B cell (primary cell): ENCODE measurements around the gene SMLR1.

ENCODE experiments used
- CTCF ChIP-seq: fragments of 200-600 bp; IDR thresholded peaks from one replicate; pipeline ENCODE4 v1.8.0; 2022; ENCODE audit warnings: antibody characterized with exemption, mild to moderate bottlenecking
- EZH2 ChIP-seq: IDR thresholded peaks from 2 replicates; pipeline ENCODE4 v1.6.1; 2012; ENCODE audit warnings: borderline replicate concordance, low read depth, mild to moderate bottlenecking, moderate library complexity, low read length; ENCODE audit not compliant: insufficient read depth, poor library complexity, severe bottlenecking

- TF ChIP-seq CTCF (no peak), EZH2 (no peak)
These were observed 14.0 kb downstream of the SMLR1 start for GRCh38 chr6:130841128-130841728.
